HS-27A (cell line): ENCODE measurements around the gene LPCAT4.
"Not testable (repeated sequence)": the region's sequence is repeated elsewhere in the genome, so short reads cannot be mapped to it uniquely, and the experiment has no call there.

ENCODE experiments used
- DNase-seq: peaks from one replicate; pipeline ENCODE4 v3.0.0-alpha.2; 2012; ENCODE audit warnings: low read depth, missing footprints

Gene LPCAT4

GRCh38 chr15:34367101-34368081 lies at the start of gene LPCAT4:
Gene LPCAT4 (minus strand): TSS chr15:34367196. CDS start chr15:34367100, 96 bp downstream.
- DNase-seq: peak; percentile 68

GRCh38 chr15:34409511-34409910 lies 42.5 kb upstream of the LPCAT4 start:
- DNase-seq: not testable (repeated sequence)

GRCh38 chr15:34408973-34409372 lies 42.0 kb upstream of the LPCAT4 start:
- not testable (repeated sequence) for DNase-seq

GRCh38 chr15:34403899-34404298 lies 36.9 kb upstream of the LPCAT4 start:
- not testable (repeated sequence) for DNase-seq

- not testable (repeated sequence) for DNase-seq
Measured at GRCh38 chr15:34403160-34403598, 36.2 kb upstream of the LPCAT4 start.

GRCh38 chr15:34397637-34398259 lies 30.8 kb upstream of the LPCAT4 start:
- not testable (repeated sequence) for DNase-seq

GRCh38 chr15:34392981-34393380 lies 26.0 kb upstream of the LPCAT4 start:
- not testable (repeated sequence) for DNase-seq

- DNase-seq: not testable (repeated sequence)
Measured at GRCh38 chr15:34389594-34390086, 22.6 kb upstream of the LPCAT4 start.

GRCh38 chr15:34381829-34382521 lies 15.0 kb upstream of the LPCAT4 start:
- not testable (repeated sequence) for DNase-seq

- DNase-seq: not testable (repeated sequence)
Measured at GRCh38 chr15:34380491-34380890, 13.5 kb upstream of the LPCAT4 start.

GRCh38 chr15:34376856-34377255 lies 9.9 kb upstream of the LPCAT4 start:
- no peak for DNase-seq

GRCh38 chr15:34375541-34375940 lies 8.5 kb upstream of the LPCAT4 start:
- DNase-seq: not testable (repeated sequence)

GRCh38 chr15:34374816-34375215 lies 7.8 kb upstream of the LPCAT4 start:
- DNase-seq: no peak

GRCh38 chr15:34373951-34374350 lies 7.0 kb upstream of the LPCAT4 start:
- DNase-seq: no peak

GRCh38 chr15:34370643-34371042 lies 3.6 kb upstream of the LPCAT4 start:
- no peak for DNase-seq

- no peak for DNase-seq
Measured at GRCh38 chr15:34370129-34370528, 3.1 kb upstream of the LPCAT4 start.

GRCh38 chr15:34366271-34367065 lies 528 bp downstream of the LPCAT4 start:
- DNase-seq: no peak

- no peak for DNase-seq
Measured at GRCh38 chr15:34365836-34366235, 1.2 kb downstream of the LPCAT4 start.

GRCh38 chr15:34365091-34365825 lies 1.7 kb downstream of the LPCAT4 start:
- DNase-seq: no peak

GRCh38 chr15:34364041-34364440 lies 3.0 kb downstream of the LPCAT4 start:
- DNase-seq: no peak
